ENCODE measurements around the gene DCXR. TPM values are rescaled to one million over a fixed set of nuclear protein-coding genes. Genes with fewer than 3 reads are reported as not detected.

DCXR gene
- total RNA-seq, 1 experiment from 2014 or later = 135 TPM

- BruUV-seq (replicated peaks) = no TSS peak
These were observed 9.4 kb upstream of the DCXR start for GRCh38 chr17:82046903-82047302.

GRCh38 chr17:82045936-82046484, 8.5 kb upstream of the DCXR start:
- H3K9me3 ChIP-seq (ENCODE audit: low read length) = no peaks in the 10 kb centered on the region
- POLR2A ChIA-PET (ENCODE audit: unreplicated experiment) = interaction anchor here (0.6 kb wide), 1 partner anchor 24 kb away, joined by 3 read pairs; the partner anchor contains the start of gene CENPX
- H3K79me2 ChIP-seq (ENCODE audit: low read length) = peaks cover 6% of the 10 kb centered on the region
- no peaks in the 10 kb centered on the region; the same call in 1 of the 2 replicates for H3K4me1 ChIP-seq (ENCODE audit: insufficient read depth, low read length)
- CTCF ChIA-PET = no interaction called here
- H3K9me2 ChIP-seq (replicated peaks; ENCODE audit: low read length) = no peaks in the 10 kb centered on the region
- TF ChIP-seq EZH2 (IDR thresholded peaks at IDR 0.05; ENCODE audit: low read length, unreplicated experiment) (no peak), EZH2phosphoT487 (IDR thresholded peaks at IDR 0.05; ENCODE audit: borderline replicate concordance, low read length) (no peak), CTCF (conservative IDR thresholded peaks at IDR 0.05; ENCODE audit: low read depth, low read length) (no peak)
- ATAC-seq (no peak; the same call in 1 of the 2 replicates), DNase-seq (no peak)
- BruUV-seq (replicated peaks) = no TSS peak
- no peak overlapping the region for H3K27ac ChIP-seq (ENCODE audit: low read length)
- H3F3A ChIP-seq (ENCODE audit: low read length, unreplicated experiment) = no peaks in the 10 kb centered on the region
- H2AFZ ChIP-seq (ENCODE audit: low read length) = no peak overlapping the region
- intact Hi-C loops (cut with micrococcal nuclease) = no loop called here
- no peak overlapping the region for H3K4me2 ChIP-seq (ENCODE audit: low read length)
- H3K9ac ChIP-seq (ENCODE audit: low read length) = no peak overlapping the region
- H3K36me3 ChIP-seq (ENCODE audit: low read depth, low read length) = no peaks in the 10 kb centered on the region; the same call in 1 of the 2 replicates
- H3K4me3 ChIP-seq (ENCODE audit: low read length) = no peak overlapping the region
- H4K20me1 ChIP-seq (ENCODE audit: low read length) = no peaks in the 10 kb centered on the region
- H3K27me3 ChIP-seq (ENCODE audit: low read length) = no peaks in the 10 kb centered on the region

More at GRCh38 chr17:82046903-82047302, 9.4 kb upstream of the DCXR start:
- Histone ChIP-seq H3K4me1 (ENCODE audit: insufficient read depth, low read length) (no peaks in the 10 kb centered on the region; the same call in 1 of the 2 replicates), H3K79me2 (ENCODE audit: low read length) (peaks cover 8% of the 10 kb centered on the region), H3K36me3 (ENCODE audit: low read depth, low read length) (no peaks in the 10 kb centered on the region; the same call in 1 of the 2 replicates), H3K4me2 (ENCODE audit: low read length) (no peak overlapping the region), H4K20me1 (ENCODE audit: low read length) (no peaks in the 10 kb centered on the region), H3K9me3 (ENCODE audit: low read length) (no peaks in the 10 kb centered on the region), H3F3A (ENCODE audit: low read length, unreplicated experiment) (no peaks in the 10 kb centered on the region), H2AFZ (ENCODE audit: low read length) (no peak overlapping the region), H3K9ac (ENCODE audit: low read length) (no peak overlapping the region), H3K4me3 (ENCODE audit: low read length) (no peak overlapping the region), H3K27ac (ENCODE audit: low read length) (no peak overlapping the region), H3K27me3 (ENCODE audit: low read length) (no peaks in the 10 kb centered on the region), H3K9me2 (replicated peaks; ENCODE audit: low read length) (no peaks in the 10 kb centered on the region)
- ChIA-PET CTCF (no interaction called here), POLR2A (ENCODE audit: unreplicated experiment) (no interaction called here)
- intact Hi-C loops (cut with micrococcal nuclease) = no loop called here
- TF ChIP-seq CTCF (conservative IDR thresholded peaks at IDR 0.05; ENCODE audit: low read depth, low read length) = no peak
- no peak for TF ChIP-seq EZH2phosphoT487 (IDR thresholded peaks at IDR 0.05; ENCODE audit: borderline replicate concordance, low read length)
- no peak for ATAC-seq
- no peak for DNase-seq

- Histone ChIP-seq H3K9me3 (ENCODE audit: low read length) (no peaks in the 10 kb centered on the region), H3K4me3 (ENCODE audit: low read length) (no peak overlapping the region), H3K4me1 (ENCODE audit: insufficient read depth, low read length) (no peaks in the 10 kb centered on the region), H3K79me2 (ENCODE audit: low read length) (no peaks in the 10 kb centered on the region), H3K4me2 (ENCODE audit: low read length) (no peak overlapping the region), H3K36me3 (ENCODE audit: low read depth, low read length) (no peaks in the 10 kb centered on the region; the same call in 1 of the 2 replicates), H2AFZ (ENCODE audit: low read length) (no peak overlapping the region), H3K9ac (ENCODE audit: low read length) (no peak overlapping the region), H4K20me1 (ENCODE audit: low read length) (no peaks in the 10 kb centered on the region), H3K27ac (ENCODE audit: low read length) (no peak overlapping the region), H3K27me3 (ENCODE audit: low read length) (no peaks in the 10 kb centered on the region), H3F3A (ENCODE audit: low read length, unreplicated experiment) (no peaks in the 10 kb centered on the region), H3K9me2 (replicated peaks; ENCODE audit: low read length) (no peaks in the 10 kb centered on the region)
- ChIA-PET POLR2A (ENCODE audit: unreplicated experiment) (no interaction called here), CTCF (no interaction called here)
- intact Hi-C loops (cut with micrococcal nuclease) = no loop called here
- ATAC-seq (no peak), DNase-seq (no peak)
- no TSS peak for BruUV-seq (replicated peaks)
- TF ChIP-seq CTCF (conservative IDR thresholded peaks at IDR 0.05; ENCODE audit: low read depth, low read length) (no peak), EZH2 (IDR thresholded peaks at IDR 0.05; ENCODE audit: low read length, unreplicated experiment) (no peak), EZH2phosphoT487 (IDR thresholded peaks at IDR 0.05; ENCODE audit: borderline replicate concordance, low read length) (no peak)
These were observed 6.0 kb upstream of the DCXR start for GRCh38 chr17:82043507-82043906.

Data from PC-3 (cell line).